ENCODE measurements around the gene FN1.

- TF ChIP-seq CTCF (conservative IDR thresholded peaks at IDR 0.05 in 1 of 2, IDR thresholded peaks at IDR 0.05 in 1 of 2; ENCODE audit: extremely low read depth in 1 of 2, insufficient read depth in 1 of 2, low read depth in 1 of 2, low read length in 2 of 2) (no peak), EZH2 (IDR thresholded peaks at IDR 0.05; ENCODE audit: borderline replicate concordance, low read length) (no peak)
Observed at GRCh38 chr2:215401896-215402379, 33.9 kb downstream of the FN1 start.

Data from mammary epithelial cell (primary cell).